Activated CD4-positive, alpha-beta memory T cell treated with anti-CD3 and anti-CD28 coated beads, Interleukin-2, amount 10 ng/mL, durations not matched to agents 7 days and 5 days (primary cell): ENCODE measurements around the gene ATIC. TPM values are rescaled to one million over a fixed set of nuclear protein-coding genes. Genes with fewer than 3 reads are reported as not detected.
"Not testable (repeated sequence)": the region's sequence is repeated elsewhere in the genome, so short reads cannot be mapped to it uniquely, and the experiment has no call there.

ENCODE experiments used
- CTCF ChIA-PET: fragments of 350-600 bp; sonication (Branson Sonifier 250); formaldehyde crosslinking; loops from one replicate; lab custom pipeline; 2021; ENCODE audit warnings: antibody characterized with exemption, inconsistent platforms; lab: Charles Lee
- POLR2A ChIA-PET: fragments of 350-600 bp; sonication (Branson Sonifier 250); formaldehyde crosslinking; loops from one replicate; lab custom pipeline; 2021; ENCODE audit warnings: antibody characterized with exemption; lab: Charles Lee
- DNase-seq: peaks from one replicate; pipeline ENCODE4 v3.0.0-alpha.2; 2020
- H3K27ac Mint-ChIP-seq: one replicate; pipeline ENCODE4 v1.8.0; 2021; ENCODE audit warnings: mild to moderate bottlenecking, mixed read lengths
- H3K27me3 Mint-ChIP-seq: one replicate; pipeline ENCODE4 v1.8.0; 2021; ENCODE audit warnings: mixed read lengths
- H3K36me3 Mint-ChIP-seq: one replicate; pipeline ENCODE4 v1.8.0; 2021; ENCODE audit warnings: low read depth, mixed read lengths
- H3K4me1 Mint-ChIP-seq: one replicate; pipeline ENCODE4 v1.8.0; 2021; ENCODE audit warnings: mixed read lengths
- H3K4me3 Mint-ChIP-seq: one replicate; pipeline ENCODE4 v1.8.0; 2021; ENCODE audit warnings: mild to moderate bottlenecking, mixed read lengths
- H3K9me3 Mint-ChIP-seq: one replicate; pipeline ENCODE4 v1.8.0; 2021; ENCODE audit warnings: mixed read lengths
- total RNA-seq, 2 experiments: library from RNA; stranded (reverse); gene quantifications; one replicate each; pipeline ENCODE4 v1.2.3, GENCODE V29; 2021

The ATIC gene
- total RNA-seq, 2 experiments from 2014 or later, result 129 to 140 TPM

DNA sequence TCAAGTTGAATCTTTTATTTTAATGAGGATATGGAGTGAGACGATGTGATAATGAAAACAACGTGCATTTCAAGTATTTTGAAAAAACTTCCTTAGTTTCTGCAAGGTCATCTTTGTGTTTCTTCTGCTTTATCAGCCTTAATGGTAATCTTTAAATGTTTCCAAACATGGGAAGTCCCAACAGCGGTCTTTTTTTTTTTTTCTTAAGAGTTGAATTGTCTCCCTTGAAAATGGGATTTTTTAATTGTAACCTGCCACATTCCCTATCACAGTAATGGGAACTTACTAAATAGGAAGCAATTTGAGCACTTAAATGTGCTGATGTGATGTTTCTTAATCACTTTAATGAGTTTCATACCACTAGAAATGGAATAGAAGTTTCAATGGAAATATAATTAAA is 45.8 kb downstream of the ATIC start:
- ChIA-PET CTCF (no interaction called here), POLR2A (no interaction called here)
- no peak overlapping the region for H3K27ac Mint-ChIP-seq
- no peaks in the 10 kb centered on the region for H3K27me3 Mint-ChIP-seq
- no peak overlapping the region for H3K4me3 Mint-ChIP-seq
- H3K4me1 Mint-ChIP-seq, result no peaks in the 10 kb centered on the region
- no peaks in the 10 kb centered on the region for H3K9me3 Mint-ChIP-seq
- DNase-seq, result no peak
- peaks cover 14% of the 10 kb centered on the region for H3K36me3 Mint-ChIP-seq

DNA sequence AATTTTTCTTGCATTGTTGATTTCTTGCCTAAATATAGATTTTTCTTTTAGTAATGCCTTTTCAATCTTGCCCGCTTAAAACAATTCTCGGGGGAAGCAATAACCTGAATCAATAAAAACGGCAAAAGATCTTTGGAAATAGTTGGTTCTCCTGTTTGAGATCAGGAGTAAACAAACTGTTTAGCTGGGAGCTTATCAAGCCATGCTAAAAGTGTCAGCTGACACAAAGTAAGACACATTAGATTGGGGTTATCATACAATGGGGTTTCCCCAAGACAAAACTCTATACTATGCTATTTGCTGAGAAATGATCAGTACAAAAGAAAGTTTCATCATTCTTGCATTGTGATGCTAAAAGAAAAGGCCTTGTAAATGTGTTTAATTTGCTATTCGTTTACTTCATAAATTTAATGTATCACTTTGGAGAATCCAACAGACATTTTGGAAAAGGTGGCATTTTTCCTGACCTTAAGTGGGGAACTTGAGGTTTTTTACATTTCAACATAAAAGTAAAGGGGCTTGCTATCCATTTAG is 46.5 kb downstream of the ATIC start:
- Mint-ChIP-seq H3K4me3 (no peak overlapping the region), H3K9me3 (no peaks in the 10 kb centered on the region), H3K27me3 (no peaks in the 10 kb centered on the region), H3K4me1 (no peaks in the 10 kb centered on the region), H3K27ac (no peak overlapping the region), H3K36me3 (peaks cover 12% of the 10 kb centered on the region)
- no peak for DNase-seq
- ChIA-PET POLR2A (no interaction called here), CTCF (no interaction called here)

DNA sequence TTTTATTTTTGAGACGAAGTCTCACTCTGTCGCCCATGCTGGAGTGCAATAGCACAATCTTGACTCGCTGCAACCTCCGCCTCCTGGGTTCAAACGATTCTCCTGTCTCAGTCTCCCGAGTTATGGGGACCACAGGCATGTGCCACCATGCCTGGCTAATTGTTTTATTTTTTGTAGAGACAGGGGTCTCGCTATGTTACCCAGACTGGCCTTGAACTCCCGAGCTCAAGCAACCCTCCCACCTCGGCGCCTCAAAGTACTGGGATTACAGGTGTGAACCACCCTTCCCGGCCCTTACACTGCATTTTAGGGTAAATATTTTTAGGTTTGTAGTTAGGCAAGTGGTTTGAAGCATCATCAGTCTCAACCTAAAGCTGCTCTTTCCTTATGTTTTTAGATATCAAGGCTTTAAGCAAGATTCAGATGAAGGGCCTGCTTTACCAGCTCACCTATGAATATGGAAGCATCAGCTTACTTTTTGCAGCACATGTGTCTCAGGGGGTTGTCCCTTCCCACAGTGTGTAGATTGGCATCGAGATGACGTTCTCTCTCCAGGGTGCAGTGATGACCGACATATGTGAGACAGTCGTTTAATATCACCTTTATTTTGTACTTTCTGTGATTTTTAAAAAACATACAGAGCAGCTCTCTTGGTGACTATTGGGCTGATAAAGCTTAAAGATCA is 47.2 kb downstream of the ATIC start:
- H3K4me3 Mint-ChIP-seq, result no peak overlapping the region
- H3K27me3 Mint-ChIP-seq, result no peaks in the 10 kb centered on the region
- ChIA-PET POLR2A (no interaction called here), CTCF (interaction anchor here (0.7 to 1.1 kb wide), 2 partner anchors 24 to 89 kb away, joined by 3 read pairs; no protein-coding TSS in a partner anchor)
- DNase-seq, result no peak
- no peak overlapping the region for H3K27ac Mint-ChIP-seq
- no peaks in the 10 kb centered on the region for H3K9me3 Mint-ChIP-seq
- H3K36me3 Mint-ChIP-seq, result peaks cover 13% of the 10 kb centered on the region
- H3K4me1 Mint-ChIP-seq, result no peaks in the 10 kb centered on the region

DNA sequence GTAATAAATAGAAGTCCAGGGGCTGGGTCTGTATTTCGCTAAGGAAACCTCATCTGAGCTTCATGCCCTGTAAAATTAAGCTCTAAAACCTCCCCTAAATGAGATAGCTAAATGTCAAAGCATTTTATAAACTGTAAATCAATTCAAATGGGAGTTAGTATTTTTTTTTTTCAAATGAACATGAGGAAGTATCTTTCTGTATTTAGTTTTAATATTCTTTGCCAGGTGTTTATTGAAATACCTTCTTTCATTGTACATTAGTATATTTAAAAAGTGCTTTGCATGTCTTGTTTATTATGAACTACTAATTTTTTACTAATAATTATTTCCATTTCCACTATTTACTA is 47.7 kb downstream of the ATIC start:
- CTCF ChIA-PET, result interaction anchor here (0.7 to 1.1 kb wide), 2 partner anchors 25 to 89 kb away, joined by 3 read pairs; no protein-coding TSS in a partner anchor
- H3K9me3 Mint-ChIP-seq, result no peaks in the 10 kb centered on the region
- H3K36me3 Mint-ChIP-seq, result peaks cover 13% of the 10 kb centered on the region
- DNase-seq, result no peak
- H3K27ac Mint-ChIP-seq, result no peak overlapping the region
- no peaks in the 10 kb centered on the region for H3K4me1 Mint-ChIP-seq
- POLR2A ChIA-PET, result no interaction called here
- no peak overlapping the region for H3K4me3 Mint-ChIP-seq
- no peaks in the 10 kb centered on the region for H3K27me3 Mint-ChIP-seq

DNA sequence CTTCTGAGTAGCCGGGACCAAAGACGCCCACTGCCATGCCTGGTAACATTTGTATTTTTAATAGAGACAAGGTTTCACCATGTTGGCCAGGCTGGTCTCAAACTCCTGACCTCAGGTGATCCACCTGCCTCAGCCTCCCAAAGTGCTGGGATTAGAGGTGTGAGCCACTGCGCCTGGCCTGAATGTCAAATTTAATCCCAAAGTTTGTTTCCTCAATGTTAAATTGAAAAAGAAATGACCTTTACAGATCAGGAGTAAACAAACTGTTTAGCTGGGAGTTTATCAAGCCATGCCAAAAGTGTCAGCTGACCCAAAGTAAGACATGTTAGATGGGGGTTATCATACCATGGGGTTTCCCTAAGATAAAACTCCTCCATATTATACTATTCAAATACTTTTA is 48.2 kb downstream of the ATIC start:
- CTCF ChIA-PET, result interaction anchor here (1.1 kb wide), 1 partner anchor 90 kb away, joined by 3 read pairs; no protein-coding TSS in a partner anchor
- peaks cover 13% of the 10 kb centered on the region for H3K36me3 Mint-ChIP-seq
- H3K27ac Mint-ChIP-seq, H3K4me3 Mint-ChIP-seq, H3K27me3 Mint-ChIP-seq, DNase-seq, H3K4me1 Mint-ChIP-seq, H3K9me3 Mint-ChIP-seq, POLR2A ChIA-PET: not testable (repeated sequence)

DNA sequence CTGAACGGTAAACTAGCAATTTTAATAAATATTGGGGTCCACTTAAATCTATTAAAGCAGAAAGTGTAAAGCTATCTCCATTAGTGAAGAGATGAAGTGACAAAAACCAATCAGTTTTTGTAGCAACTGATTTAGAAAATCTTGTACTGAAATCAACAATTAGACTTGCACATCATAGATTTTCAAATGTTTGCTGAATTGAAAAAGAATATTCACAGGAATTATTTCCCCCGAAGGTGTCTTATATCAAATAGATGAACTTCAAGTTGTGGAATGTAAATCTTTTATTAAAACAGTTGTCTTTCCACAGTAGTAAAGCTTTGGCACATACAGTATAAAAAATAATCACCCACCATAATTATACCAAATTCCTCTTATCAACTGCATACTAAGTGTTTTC is 48.7 kb downstream of the ATIC start:
- no peaks in the 10 kb centered on the region for H3K4me1 Mint-ChIP-seq
- H3K9me3 Mint-ChIP-seq, result no peaks in the 10 kb centered on the region
- CTCF ChIA-PET, result no interaction called here
- POLR2A ChIA-PET, result no interaction called here
- no peaks in the 10 kb centered on the region for H3K27me3 Mint-ChIP-seq
- DNase-seq, result no peak
- no peak overlapping the region for H3K4me3 Mint-ChIP-seq
- no peak overlapping the region for H3K27ac Mint-ChIP-seq
- peaks cover 12% of the 10 kb centered on the region for H3K36me3 Mint-ChIP-seq

DNA sequence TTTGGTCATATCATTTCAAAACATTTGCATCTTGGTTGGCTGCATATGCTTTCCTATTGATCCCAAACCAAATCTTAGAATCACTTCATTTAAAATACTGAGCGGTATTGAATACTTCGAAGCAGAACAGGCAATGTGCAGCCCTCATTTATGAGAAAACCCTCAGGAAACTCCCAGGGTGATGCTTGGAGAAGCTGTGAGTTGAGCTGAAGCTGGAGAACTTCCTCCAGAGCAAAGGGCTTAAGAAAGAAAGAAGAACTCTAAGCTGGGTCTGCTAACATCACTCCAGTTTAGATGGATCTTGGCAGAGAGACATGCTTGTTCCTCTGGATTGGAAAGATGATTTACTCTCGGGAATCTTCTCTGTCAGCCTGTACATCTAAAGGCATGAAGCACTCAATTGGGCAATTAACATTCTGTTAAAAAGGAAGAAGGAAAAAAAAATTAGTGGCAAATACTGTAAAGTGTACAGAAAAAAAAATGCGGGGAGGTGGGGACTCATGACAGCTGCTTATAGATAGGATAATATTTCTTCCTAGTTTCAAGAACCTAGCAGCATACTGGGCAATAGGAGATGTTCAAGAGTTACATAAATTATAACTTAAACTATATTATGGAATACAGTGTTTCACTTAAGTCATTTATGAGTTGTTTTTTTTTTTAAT is 49.5 kb downstream of the ATIC start:
- H3K36me3 Mint-ChIP-seq, result peaks cover 12% of the 10 kb centered on the region
- no peak overlapping the region for H3K27ac Mint-ChIP-seq
- no peaks in the 10 kb centered on the region for H3K4me1 Mint-ChIP-seq
- no peak overlapping the region for H3K4me3 Mint-ChIP-seq
- no peaks in the 10 kb centered on the region for H3K27me3 Mint-ChIP-seq
- CTCF ChIA-PET, result no interaction called here
- POLR2A ChIA-PET, result no interaction called here
- no peaks in the 10 kb centered on the region for H3K9me3 Mint-ChIP-seq
- DNase-seq, result no peak

DNA sequence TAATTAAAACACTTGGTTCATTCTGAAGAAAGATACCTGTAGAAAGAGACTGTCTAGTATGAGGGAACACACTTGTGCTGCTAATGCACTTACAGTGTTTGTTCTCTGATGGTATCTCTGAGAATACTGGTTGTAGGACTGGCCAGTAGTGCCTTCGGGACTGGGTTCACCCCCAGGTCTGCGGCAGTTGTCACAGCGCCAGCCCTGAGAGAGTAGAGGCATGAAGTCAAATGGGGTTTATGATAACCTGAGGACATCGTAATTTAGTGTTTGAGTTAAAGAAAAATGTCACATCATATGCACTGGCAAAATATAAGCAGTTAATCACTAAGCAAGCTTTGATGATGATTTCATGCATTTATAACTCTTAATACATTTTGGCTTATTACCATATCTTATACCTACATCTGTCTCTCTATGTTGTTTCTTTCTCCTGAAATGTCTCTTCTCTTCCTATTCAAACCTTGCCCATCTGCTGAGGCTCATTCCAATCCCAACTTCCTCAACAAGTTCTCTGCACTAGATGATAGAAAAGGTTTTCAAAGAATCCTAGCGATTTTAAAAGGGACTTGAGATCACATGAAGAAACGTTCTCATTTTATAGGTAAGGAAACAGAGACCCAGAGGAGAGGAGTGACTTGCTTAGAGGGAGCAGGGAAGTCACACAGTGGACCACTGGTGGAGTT is 50.2 kb downstream of the ATIC start:
- ChIA-PET POLR2A (no interaction called here), CTCF (no interaction called here)
- peaks cover 15% of the 10 kb centered on the region for H3K36me3 Mint-ChIP-seq
- H3K27ac Mint-ChIP-seq, result no peak overlapping the region
- no peaks in the 10 kb centered on the region for H3K27me3 Mint-ChIP-seq
- no peak overlapping the region for H3K4me3 Mint-ChIP-seq
- H3K4me1 Mint-ChIP-seq, result no peaks in the 10 kb centered on the region
- H3K9me3 Mint-ChIP-seq, result no peaks in the 10 kb centered on the region
- no peak for DNase-seq

DNA sequence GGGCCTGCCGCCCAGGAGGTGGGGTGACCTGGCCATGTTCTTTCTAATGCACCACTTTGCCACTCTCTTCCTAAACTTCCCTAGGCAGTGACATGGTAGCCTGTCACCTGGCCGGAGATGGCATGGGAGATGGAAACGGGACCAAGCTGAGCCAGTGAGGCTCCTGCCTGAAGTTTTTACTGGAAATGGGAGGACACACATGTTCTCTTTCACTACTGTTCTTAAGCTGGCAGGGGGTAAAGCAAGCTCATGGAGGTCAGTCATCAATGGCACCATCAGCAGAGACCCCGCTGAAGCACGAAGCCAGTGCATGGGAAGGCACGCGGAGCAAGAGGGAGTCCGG is 50.7 kb downstream of the ATIC start:
- H3K9me3 Mint-ChIP-seq, result no peaks in the 10 kb centered on the region
- H3K4me3 Mint-ChIP-seq, result no peak overlapping the region
- ChIA-PET CTCF (no interaction called here), POLR2A (no interaction called here)
- peaks cover 19% of the 10 kb centered on the region for H3K36me3 Mint-ChIP-seq
- DNase-seq, result no peak
- no peaks in the 10 kb centered on the region for H3K27me3 Mint-ChIP-seq
- no peak overlapping the region for H3K27ac Mint-ChIP-seq
- no peaks in the 10 kb centered on the region for H3K4me1 Mint-ChIP-seq

DNA sequence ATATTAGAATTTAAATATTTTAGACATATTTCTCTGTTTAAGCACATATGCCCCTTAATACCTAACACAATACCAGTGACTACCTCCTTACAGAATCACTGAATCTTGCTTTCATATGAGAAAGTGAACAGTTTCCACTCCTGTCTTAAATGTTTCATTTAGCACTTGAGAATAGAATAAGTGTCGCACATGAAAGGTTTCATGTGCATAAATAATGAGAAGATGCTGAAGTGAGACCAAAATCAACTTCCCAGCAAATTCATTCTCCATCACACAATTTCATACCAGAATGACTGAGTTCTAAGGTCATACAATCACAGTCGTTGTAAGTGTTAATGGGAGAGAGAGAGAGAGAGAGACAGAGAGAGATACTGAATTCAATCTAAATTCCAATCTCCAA is 51.2 kb downstream of the ATIC start:
- no peak for DNase-seq
- Mint-ChIP-seq H3K36me3 (peaks cover 23% of the 10 kb centered on the region), H3K27me3 (no peaks in the 10 kb centered on the region), H3K4me1 (no peaks in the 10 kb centered on the region), H3K9me3 (no peaks in the 10 kb centered on the region), H3K4me3 (no peak overlapping the region), H3K27ac (no peak overlapping the region)
- CTCF ChIA-PET, result no interaction called here
- POLR2A ChIA-PET, result no interaction called here

DNA sequence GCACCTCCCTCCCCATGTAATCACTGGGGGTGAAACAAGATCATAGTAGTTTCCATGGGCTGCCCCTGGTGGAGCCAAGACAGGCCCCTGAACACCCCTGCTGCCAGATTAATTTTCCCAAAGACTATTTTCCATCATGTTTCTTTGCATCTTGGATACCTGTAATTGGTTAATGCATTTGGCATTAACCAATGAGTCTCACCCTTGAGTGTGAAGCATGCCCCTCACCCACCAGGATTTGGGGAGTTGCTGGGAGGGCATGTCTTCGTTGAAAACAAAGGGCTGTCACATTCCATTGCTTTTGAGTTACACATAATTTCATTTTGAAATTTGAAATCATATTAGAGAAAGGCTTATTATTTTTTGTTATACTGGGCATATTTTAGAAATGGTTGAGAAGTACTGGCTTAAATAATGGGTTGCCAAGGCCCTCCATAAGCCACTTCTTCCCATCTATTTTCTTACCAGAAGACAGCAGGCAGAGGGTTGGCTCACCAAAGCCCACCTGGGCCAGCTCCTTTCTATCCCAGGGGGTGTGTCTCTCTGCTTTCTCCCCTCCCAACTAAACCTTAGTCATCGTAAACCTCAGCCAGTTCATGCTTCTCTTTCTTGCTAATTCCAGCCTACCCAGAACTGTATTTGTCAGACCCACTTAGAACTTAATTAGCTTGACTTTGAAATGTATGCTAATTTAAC is 51.8 kb downstream of the ATIC start:
- Mint-ChIP-seq H3K27me3 (no peaks in the 10 kb centered on the region), H3K4me1 (no peaks in the 10 kb centered on the region), H3K27ac (no peak overlapping the region), H3K4me3 (no peak overlapping the region), H3K9me3 (no peaks in the 10 kb centered on the region), H3K36me3 (peaks cover 23% of the 10 kb centered on the region)
- ChIA-PET CTCF (no interaction called here), POLR2A (no interaction called here)
- no peak for DNase-seq

DNA sequence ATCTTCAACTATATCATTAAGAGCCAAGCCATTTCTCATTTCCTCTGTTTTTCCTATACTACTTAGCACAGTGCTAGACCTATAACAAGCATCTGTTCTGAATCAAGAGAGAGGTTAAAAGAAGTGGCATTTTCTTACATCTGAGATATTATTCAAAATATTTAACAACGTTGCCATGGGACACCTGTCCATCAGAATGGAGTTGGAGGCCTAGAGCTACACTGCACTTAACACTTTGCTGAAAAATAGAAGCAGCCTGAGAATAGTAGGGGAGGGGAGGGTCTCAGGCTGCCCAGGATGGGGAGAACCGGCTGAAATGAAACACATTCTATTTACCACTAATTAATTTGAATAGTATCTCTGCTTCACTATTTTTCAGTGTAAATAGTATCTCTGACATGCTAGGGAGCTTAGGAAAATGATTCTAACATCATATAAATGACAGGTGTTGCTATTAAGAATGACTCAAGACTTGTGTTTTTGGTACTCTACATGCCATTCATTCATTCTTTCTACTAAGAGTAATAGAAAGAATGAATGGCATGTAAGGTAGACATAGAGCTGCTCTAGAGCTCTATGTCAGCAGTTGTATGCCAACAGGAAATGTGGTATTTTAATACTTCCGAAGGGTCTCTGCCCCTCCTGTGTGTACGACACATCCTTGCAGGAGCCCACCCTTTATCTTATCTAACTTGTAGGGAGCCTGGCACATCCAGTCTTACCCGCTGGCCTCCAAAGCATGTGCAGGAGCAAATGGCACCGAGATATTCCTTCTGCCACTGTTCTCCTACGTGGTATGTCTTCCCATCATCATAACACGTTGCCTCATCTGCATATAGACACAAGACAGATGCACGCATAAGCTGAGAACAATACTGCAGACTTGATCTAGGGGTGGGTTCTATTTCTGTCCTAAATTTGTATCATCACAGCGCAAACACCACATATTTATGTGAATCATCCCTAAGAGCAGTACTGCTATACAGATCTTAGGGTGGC is 52.6 kb downstream of the ATIC start:
- Mint-ChIP-seq H3K4me3 (no peak overlapping the region), H3K27me3 (no peaks in the 10 kb centered on the region), H3K27ac (no peak overlapping the region), H3K4me1 (no peaks in the 10 kb centered on the region), H3K36me3 (peaks cover 23% of the 10 kb centered on the region), H3K9me3 (no peaks in the 10 kb centered on the region)
- ChIA-PET CTCF (no interaction called here), POLR2A (no interaction called here)
- no peak for DNase-seq
